Cerebellar cortex (tissue), 1 donor: Measurements from ENCODE around the gene TRAPPC10.
A peak's percentile ranks its signal among the peaks of the same experiment; 100 is the strongest.

Experiments
- DNase-seq: peaks from one replicate; pipeline ENCODE4 v3.0.0-alpha.2; 2015; ENCODE audit warnings: low spot score

The TRAPPC10 gene

DNA sequence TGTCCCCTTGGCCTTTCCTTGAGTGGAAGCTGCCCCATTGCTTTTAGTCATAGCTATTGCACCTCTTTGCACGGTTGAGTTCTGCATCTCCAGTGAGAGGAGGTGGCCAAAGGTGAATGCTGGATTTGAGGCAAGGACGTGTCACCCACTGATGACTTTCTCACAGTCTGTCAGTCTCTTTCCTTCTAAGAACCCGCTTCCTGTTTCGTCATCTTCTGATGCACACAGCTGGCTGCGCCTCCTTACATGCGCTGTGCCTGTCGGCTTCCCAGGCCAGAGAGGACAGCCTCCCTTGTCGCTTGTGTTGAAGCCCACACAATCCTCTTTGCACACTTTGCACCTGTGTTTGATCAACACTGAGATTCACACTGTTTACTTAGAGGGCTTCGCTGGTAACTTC lies 53.3 kb downstream of the TRAPPC10 start:
- DNase-seq: no peak

DNA sequence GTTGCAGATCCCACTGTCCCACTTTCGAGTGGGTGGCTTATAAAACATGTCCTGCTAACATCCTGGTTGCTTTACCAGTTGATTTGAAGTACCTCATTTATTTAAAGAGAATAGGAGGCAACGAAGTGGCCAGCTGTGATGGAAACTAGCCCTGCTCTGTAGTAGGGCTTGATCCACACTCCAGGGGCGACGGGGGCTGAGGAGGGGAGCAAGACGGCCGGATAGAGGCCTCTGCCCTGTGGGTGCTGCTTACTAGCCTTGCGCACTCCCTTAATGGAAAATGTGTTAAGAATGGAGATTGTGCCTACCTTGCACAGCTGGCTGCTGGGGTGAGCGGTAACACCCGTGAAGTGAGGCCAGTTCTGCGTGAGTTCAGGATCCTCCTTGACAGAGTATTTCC lies 54.0 kb downstream of the TRAPPC10 start:
- DNase-seq: no peak

GRCh38 chr21:44067011-44067839 lies 55.1 kb downstream of the TRAPPC10 start:
- DNase-seq: no peak

- DNase-seq: no peak
Measured at GRCh38 chr21:44070391-44070790, 58.3 kb downstream of the TRAPPC10 start.

- DNase-seq: no peak
Measured at GRCh38 chr21:44071359-44072104, 59.4 kb downstream of the TRAPPC10 start.

GRCh38 chr21:44072111-44072510 lies 60.0 kb downstream of the TRAPPC10 start:
- DNase-seq: no peak

DNA sequence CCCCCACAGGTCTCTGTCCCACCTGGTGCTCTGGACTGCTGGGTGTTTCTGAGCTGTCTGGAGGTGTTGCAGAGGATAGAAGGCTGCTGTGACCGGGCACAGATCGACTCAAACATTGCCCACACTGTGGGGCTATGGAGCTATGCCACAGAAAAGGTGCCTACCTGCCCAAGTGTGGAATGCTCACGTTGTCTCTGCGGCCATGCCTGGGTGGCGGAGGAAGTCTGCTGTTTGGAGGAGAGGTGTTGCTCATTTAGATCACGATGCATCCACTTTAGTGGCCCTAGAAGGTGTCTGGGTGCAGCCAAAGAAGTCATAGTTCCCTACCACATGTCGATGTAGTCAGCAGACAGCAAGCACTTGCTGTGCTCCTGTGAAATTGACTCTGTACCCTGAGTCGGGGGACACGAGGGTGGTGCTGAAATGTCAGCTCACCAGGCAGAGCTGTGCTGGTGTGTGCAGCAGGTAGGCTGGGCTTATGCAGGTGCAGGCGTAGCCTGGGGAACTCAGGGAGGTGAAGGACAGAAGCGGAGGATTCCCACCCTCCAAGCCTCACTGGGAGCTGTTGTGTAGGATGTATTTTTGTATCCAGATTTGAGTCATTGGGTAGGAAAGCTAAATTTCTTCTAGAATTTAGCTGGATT lies 62.3 kb downstream of the TRAPPC10 start:
- no peak for DNase-seq

DNA sequence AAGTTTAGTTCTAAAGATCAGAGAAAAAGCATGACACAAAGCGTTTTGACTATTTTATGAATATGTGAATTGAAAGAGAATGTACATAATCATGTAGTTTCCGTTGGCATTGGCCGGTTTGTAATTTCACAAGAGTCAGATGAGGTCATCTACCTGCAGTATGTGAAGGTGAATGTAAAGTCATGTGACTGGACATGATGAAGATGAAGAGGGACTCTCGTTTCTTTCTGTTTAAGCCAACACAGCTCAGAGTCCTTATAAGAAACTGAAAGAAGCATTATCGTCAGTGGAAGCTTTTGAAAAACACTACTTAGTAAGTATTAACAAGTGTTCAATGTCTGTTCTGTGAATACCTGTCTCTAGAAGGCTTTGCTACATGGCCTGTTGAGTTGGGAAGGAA lies 64.2 kb downstream of the TRAPPC10 start:
- no peak for DNase-seq

DNA sequence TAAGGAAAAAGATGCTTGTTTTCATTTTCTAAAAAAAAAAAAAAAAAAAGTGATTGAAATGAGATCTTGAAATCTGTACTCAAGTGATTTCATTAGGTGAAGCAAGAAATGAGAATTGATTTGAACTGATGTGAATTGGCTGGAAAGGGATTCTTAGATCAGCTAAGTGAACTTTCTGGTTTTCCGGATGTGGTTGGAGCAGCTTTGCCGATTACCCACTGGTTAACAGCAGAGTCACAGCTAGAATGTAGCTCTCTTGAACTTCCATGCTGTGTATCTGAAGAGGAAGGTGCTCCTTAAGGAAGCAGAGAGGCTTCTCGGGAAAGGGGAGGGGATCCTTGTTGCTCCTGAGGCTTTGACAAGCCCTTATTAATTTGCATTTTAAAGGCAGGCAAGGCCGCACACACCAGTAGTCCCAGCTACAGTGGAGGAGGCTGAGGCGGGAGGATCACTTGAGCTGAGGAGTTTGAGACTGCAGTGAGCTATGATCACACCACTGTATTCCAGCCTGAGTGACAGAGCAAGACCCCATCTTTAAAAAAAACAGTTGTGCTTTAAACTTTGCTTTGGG lies 66.4 kb downstream of the TRAPPC10 start:
- DNase-seq: no peak

- no peak for DNase-seq
Measured at GRCh38 chr21:44079446-44079845, 67.3 kb downstream of the TRAPPC10 start.

DNA sequence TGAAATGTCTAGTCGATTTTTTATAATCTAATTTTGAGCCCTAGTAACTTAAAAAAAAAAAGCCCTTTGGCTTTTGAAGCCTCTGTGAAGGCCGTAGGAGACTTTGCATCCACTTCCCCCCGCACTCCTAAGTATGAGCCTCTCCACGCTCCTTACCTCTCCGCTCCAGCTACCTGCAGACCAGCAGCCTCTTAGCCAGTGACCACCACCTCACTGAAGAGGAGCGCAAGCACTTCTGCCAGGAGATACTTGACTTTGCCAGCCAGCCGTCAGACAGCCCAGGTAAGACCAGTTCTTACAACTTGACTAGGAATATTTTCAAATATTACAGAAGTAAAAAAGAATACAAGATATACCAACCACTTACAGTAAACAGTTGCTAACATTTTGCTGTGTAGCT lies 67.7 kb downstream of the TRAPPC10 start:
- DNase-seq: no peak

- DNase-seq: no peak
Measured at GRCh38 chr21:44082648-44083440, 70.7 kb downstream of the TRAPPC10 start.

- DNase-seq: no peak
Measured at GRCh38 chr21:44083631-44084291, 71.7 kb downstream of the TRAPPC10 start.

GRCh38 chr21:44084496-44085241 lies 72.6 kb downstream of the TRAPPC10 start:
- DNase-seq: no peak

DNA sequence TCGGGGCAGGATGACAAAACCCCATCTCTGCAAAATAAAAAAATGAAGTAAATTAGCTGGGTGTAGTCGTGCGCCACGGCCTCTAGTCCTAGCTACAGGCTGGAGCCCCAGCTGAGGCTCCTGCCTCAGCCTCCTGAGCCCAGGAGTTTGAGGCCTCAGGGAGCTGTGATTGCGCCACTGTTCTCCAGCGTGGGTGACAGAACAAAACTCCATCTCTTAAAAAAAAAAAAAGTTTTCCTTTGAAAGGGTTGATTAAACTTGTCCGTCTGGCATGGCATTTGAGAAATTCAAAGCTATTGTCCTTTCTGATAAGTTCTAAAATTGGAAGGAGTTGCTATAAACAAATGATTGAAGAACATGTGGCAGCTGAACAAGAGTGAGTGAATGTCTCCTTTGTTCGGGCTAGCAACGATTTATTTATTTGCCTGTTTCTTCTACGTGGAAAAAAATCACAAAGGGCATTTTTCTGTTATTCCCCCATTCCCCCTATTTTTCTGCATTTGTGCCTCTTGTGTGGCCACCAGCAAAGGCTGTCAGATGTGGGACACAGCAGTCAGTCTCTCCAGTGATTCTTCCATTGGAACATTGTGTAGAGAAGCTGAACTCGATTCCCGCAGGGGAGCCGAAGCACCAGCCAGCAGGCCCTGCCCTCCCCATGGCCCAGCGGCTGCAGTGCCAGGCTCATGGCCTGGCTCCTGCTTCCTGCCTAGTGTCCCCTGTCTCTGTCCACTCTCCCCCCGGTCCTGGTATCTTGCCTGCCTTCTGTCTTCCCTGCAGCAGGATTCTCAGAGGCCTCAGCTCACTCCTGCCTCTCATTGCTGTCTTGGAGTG lies 73.6 kb downstream of the TRAPPC10 start:
- peak; percentile 88 for DNase-seq

DNA sequence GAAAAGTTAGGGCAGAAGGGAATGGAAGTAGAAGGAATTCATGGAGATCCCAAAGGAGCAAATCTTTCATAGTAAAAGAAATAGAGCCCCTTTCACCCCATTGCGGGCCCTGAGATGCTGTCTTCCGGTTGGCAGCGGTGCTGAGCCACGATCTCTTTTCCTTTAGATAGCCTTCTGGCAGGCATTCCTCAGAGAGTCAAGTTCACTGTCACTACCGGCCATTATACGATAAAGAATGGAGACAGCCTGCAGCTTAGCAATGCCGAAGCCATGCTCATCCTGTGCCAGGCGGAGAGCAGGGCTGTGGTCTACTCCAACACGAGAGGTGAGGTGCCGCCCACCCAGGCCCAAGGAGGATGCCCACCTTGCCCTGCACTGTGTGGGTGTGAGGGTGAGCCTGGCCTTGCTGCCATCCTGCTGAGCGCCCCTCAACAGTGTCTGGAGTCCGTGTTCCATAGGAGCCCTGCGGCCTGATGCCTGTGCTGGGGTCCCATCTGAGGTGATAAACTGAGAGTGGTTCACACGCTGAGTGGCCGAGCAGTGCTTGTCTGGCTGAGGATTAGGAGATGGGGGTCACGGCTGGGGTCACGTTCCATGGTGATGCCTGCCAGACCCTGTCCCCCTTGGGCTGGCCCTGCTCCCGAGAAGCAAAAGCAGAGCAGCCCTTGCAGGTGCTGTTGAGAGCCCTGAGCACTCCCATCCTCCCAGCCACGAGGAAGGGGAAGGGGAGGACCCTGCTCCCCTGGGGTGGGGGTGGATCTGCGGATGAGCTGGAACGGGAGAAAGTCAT lies 74.7 kb downstream of the TRAPPC10 start:
- peak; percentile 9 for DNase-seq

DNA sequence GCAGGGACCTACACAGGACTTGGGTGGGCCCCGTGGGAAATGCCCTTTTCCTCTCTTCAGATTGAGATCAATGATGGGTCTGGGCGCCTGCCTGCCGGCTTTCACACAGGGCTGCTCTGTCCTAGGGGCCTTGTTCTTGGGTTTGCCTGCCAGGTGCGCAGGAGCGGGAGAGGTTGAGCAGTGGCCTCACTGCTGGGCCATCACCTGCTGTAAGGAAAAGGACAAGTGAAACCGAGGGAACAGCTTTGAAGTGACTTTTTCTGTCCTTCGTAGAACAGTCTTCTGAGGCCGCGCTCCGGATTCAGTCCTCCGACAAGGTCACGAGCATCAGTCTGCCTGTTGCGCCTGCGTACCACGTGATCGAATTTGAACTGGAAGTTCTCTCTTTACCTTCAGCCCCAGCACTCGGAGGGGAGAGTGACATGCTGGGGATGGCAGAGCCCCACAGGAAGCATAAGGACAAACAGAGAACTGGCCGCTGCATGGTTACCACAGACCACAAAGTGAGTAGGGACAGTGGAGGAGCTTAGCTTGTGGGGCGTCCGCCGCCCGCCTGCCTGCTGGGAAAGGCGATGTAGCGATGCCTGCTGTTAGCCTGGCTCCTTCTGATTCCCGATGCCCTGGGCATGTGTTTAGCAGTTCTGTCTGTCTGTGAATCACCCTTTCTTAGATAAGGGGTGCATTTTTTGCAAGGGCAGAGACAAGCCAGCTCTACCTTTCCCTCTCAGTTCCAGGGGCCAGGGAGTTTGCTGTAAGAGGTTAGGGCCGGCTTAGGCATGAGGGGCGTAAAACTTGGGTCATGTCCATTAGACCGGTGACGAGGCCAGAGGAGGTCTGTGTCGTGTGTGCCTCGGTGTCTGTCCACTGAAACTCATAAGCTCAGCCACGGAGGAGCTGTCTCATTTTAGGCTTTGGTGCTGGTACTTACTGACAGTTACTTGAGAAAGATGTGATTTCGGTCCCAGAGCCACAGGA lies 75.6 kb downstream of the TRAPPC10 start:
- no peak for DNase-seq

GRCh38 chr21:44088401-44088780 lies 76.3 kb downstream of the TRAPPC10 start:
- no peak for DNase-seq
